ENCODE results near the gene NRAP. TPM values are rescaled to one million over a fixed set of nuclear protein-coding genes. Genes with fewer than 3 reads are reported as not detected.

NRAP gene
- total RNA-seq, 4 donors from 2014 or later: 0.07 to 0.37 TPM; not detected in 2

GRCh38 chr10:113592380-113592779, 71.5 kb downstream of the NRAP start:
- H3K9me3 ChIP-seq: no peaks in the 10 kb centered on the region
- intact Hi-C loops (cut with DNase I; ENCODE audit: low total_unique reads): no loop called here
- H3K27me3 ChIP-seq: no peaks in the 10 kb centered on the region
- DNase-seq: no peak
- H3K27ac ChIP-seq: no peak overlapping the region
- TF ChIP-seq, protein P1, sequence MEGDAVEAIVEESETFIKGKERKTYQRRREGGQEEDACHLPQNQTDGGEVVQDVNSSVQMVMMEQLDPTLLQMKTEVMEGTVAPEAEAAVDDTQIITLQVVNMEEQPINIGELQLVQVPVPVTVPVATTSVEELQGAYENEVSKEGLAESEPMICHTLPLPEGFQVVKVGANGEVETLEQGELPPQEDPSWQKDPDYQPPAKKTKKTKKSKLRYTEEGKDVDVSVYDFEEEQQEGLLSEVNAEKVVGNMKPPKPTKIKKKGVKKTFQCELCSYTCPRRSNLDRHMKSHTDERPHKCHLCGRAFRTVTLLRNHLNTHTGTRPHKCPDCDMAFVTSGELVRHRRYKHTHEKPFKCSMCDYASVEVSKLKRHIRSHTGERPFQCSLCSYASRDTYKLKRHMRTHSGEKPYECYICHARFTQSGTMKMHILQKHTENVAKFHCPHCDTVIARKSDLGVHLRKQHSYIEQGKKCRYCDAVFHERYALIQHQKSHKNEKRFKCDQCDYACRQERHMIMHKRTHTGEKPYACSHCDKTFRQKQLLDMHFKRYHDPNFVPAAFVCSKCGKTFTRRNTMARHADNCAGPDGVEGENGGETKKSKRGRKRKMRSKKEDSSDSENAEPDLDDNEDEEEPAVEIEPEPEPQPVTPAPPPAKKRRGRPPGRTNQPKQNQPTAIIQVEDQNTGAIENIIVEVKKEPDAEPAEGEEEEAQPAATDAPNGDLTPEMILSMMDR (IDR thresholded peaks at IDR 0.05): no peak
- TF ChIP-seq POLR2A (IDR thresholded peaks at IDR 0.05): no peak
- no peaks in the 10 kb centered on the region for H3K36me3 ChIP-seq
- no peaks in the 10 kb centered on the region for H3K4me1 ChIP-seq
- no peak overlapping the region for H3K4me3 ChIP-seq

DNA sequence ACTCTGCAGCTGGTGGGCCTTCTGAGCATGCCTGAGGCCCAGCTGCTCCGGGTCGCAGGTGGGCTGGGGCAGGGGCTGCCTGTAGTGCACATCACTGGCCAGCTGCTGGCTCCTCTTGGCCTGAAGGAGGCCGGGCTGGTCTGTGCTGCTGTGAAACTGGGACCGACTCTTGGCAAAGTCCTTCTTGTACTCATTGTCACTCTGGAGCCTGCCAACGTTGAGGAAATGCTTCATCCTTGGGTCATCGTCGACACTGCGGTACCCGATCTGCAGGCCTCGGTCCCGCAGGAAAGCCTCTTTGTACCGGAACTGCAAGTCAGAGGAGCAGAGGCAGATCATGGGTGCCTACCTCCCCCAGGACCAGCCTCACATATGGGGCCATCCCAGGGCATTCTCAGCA, 73.3 kb downstream of the NRAP start:
- no peak for DNase-seq
- Histone ChIP-seq H3K36me3 (no peaks in the 10 kb centered on the region), H3K4me3 (no peak overlapping the region), H3K9me3 (no peaks in the 10 kb centered on the region), H3K27me3 (no peaks in the 10 kb centered on the region), H3K27ac (no peak overlapping the region), H3K4me1 (no peaks in the 10 kb centered on the region)
- intact Hi-C loops (cut with DNase I; ENCODE audit: low total_unique reads): no loop called here
- TF ChIP-seq, protein P1 (IDR thresholded peaks at IDR 0.05): no peak
- TF ChIP-seq POLR2A (IDR thresholded peaks at IDR 0.05): no peak

- TF ChIP-seq POLR2A (IDR thresholded peaks at IDR 0.05): no peak
- TF ChIP-seq, protein P1 (IDR thresholded peaks at IDR 0.05): no peak
- Histone ChIP-seq H3K4me3 (no peak overlapping the region), H3K36me3 (no peaks in the 10 kb centered on the region), H3K27me3 (no peaks in the 10 kb centered on the region), H3K27ac (no peak overlapping the region), H3K9me3 (no peaks in the 10 kb centered on the region), H3K4me1 (no peaks in the 10 kb centered on the region)
- intact Hi-C loops (cut with DNase I; ENCODE audit: low total_unique reads): no loop called here
- no peak for DNase-seq
These were observed 74.6 kb downstream of the NRAP start for GRCh38 chr10:113589201-113589770.

- intact Hi-C loops (cut with DNase I; ENCODE audit: low total_unique reads): no loop called here
- no peak overlapping the region for H3K4me3 ChIP-seq
- no peak overlapping the region for H3K27ac ChIP-seq
- DNase-seq: no peak
- TF ChIP-seq, protein P1 (IDR thresholded peaks at IDR 0.05): no peak
- no peak for TF ChIP-seq POLR2A (IDR thresholded peaks at IDR 0.05)
- H3K36me3 ChIP-seq: no peaks in the 10 kb centered on the region
- no peaks in the 10 kb centered on the region for H3K27me3 ChIP-seq
- no peaks in the 10 kb centered on the region for H3K9me3 ChIP-seq
- no peaks in the 10 kb centered on the region for H3K4me1 ChIP-seq
These were observed 77.9 kb downstream of the NRAP start for GRCh38 chr10:113585949-113586348.

GRCh38 chr10:113583571-113583970, 80.3 kb downstream of the NRAP start:
- DNase-seq: no peak
- no peaks in the 10 kb centered on the region for H3K9me3 ChIP-seq

More at GRCh38 chr10:113583571-113583970, 80.3 kb downstream of the NRAP start:
- intact Hi-C loops (cut with DNase I; ENCODE audit: low total_unique reads): no loop called here
- Histone ChIP-seq H3K36me3 (no peaks in the 10 kb centered on the region), H3K4me3 (no peak overlapping the region), H3K4me1 (no peaks in the 10 kb centered on the region), H3K27me3 (no peaks in the 10 kb centered on the region), H3K27ac (no peak overlapping the region)
- TF ChIP-seq, protein P1 (IDR thresholded peaks at IDR 0.05): no peak
- no peak for TF ChIP-seq POLR2A (IDR thresholded peaks at IDR 0.05)
